Thymus (tissue), 11 donors: ENCODE measurements around the gene SPAG5. TPM values are rescaled to one million over a fixed set of nuclear protein-coding genes. Genes with fewer than 3 reads are reported as not detected.
"Not testable (repeated sequence)": the region's sequence is repeated elsewhere in the genome, so short reads cannot be mapped to it uniquely, and the experiment has no call there.

ENCODE experiments used
- DNase-seq, 9 donors: peaks; one replicate each; pipeline ENCODE4 v3.0.0-alpha.2; 2013; ENCODE audit warnings: low spot score in 9 of 9, low read depth in 6 of 9, missing footprints in 1 of 9
- H3K27ac ChIP-seq, 2 donors: one replicate each; pipeline ENCODE4 v1.5.1; 2013; ENCODE audit warnings: control low read depth in 1 of 2, low read depth in 1 of 2, low read length in 1 of 2, mild to moderate bottlenecking in 1 of 2, moderate library complexity in 1 of 2
- H3K27me3 ChIP-seq, 2 donors: one replicate each; pipeline ENCODE4 v1.5.1; 2013; ENCODE audit warnings: low read length in 1 of 2; ENCODE audit not compliant: control insufficient read depth in 2 of 2, insufficient read depth in 1 of 2
- H3K36me3 ChIP-seq, 2 donors: one replicate each; pipeline ENCODE4 v1.5.1; 2013; ENCODE audit warnings: low read length in 1 of 2, mild to moderate bottlenecking in 1 of 2, moderate library complexity in 1 of 2; ENCODE audit not compliant: control insufficient read depth in 2 of 2, insufficient read depth in 2 of 2
- H3K4me1 ChIP-seq, 2 donors: one replicate each; pipeline ENCODE4 v1.5.1; 2013; ENCODE audit warnings: low read length in 2 of 2; ENCODE audit not compliant: control insufficient read depth in 2 of 2, insufficient read depth in 2 of 2
- H3K4me3 ChIP-seq, 2 donors: one replicate each; pipeline ENCODE4 v1.5.1; 2013; ENCODE audit warnings: low read length in 2 of 2, control low read depth in 1 of 2, mild to moderate bottlenecking in 1 of 2
- H3K9me3 ChIP-seq, 2 donors: one replicate each; pipeline ENCODE4 v1.5.1; 2013; ENCODE audit warnings: low read length in 1 of 2, mild to moderate bottlenecking in 1 of 2; ENCODE audit not compliant: control insufficient read depth in 2 of 2, insufficient read depth in 1 of 2
- WGBS: extraction: QIAGEN DNeasy Blood & Tissue Kit; methylation state at CpG from one replicate; pipeline ENCODE4 v1.1.7; 2013; 5-methylcytosine and 5-hydroxymethylcytosine counted together
- polyA plus RNA-seq: library from polyadenylated mRNA; stranded (reverse); fragments of 200-250 nt; gene quantifications from one replicate; pipeline ENCODE4 v1.2.3, GENCODE V29; 2013
- total RNA-seq: library from RNA; stranded (reverse); fragments of 120-200 nt; gene quantifications from one replicate; pipeline ENCODE4 v1.2.4, GENCODE V29; 2013
- donor health status: healthy.

The SPAG5 gene
- total and polyA plus RNA-seq, 2 donors = 19.4 to 46.0 TPM

DNA sequence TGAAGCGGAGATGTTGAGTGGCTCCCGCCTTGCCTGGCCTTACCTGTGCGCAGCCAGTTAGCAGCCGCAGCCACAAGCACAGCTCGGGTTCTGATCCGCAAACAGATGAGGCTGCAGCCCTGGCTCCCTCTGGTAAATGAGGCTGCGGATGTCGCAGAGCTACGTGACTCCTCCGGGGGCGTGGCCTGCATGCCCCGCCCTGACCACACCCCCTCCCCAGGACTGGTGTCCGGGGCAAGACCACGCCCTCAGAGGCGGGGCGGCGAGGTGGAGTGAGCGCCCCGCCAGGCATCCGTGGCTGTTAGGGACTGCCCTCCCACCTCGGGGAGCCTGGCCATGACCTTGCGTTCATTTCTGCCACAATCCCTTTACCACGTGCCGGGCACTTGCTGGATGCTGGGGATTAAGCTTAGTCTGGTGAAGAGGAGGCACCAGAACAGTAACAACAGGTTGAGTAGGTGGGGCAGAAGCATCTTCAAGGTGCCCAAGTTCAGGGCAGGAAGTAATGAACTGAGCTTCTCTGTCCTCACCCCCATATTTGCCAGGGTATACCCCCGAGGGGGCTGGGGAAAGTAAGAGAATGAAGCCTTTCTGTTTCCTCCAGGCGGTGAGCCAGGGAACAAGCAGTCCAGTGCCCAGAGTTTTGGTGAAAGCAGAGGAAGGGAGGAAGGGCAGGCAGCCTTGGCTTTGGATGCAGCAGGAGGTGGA lies 21.9 kb downstream of the SPAG5 start, which contains the start of gene ALDOC:
Gene ALDOC, minus strand, starts transcription at position 138 of the 708 bp plus-strand sequence. CDS start 1,363 bp downstream, outside the sequence.
- peak within 1 kb of the TSS; percentile 1 to 13 for H3K4me3 ChIP-seq
- H3K27ac ChIP-seq = peak within 1 kb of the TSS in 1 of 2 donors; percentile 55
- peaks cover 4 to 16% of the 10 kb centered on the region in 2 donors for H3K4me1 ChIP-seq
- peaks cover 23 to 44% of the 10 kb centered on the region in 2 donors for H3K36me3 ChIP-seq
- peak; percentile 86 to 99 (median 94) for DNase-seq
- WGBS = 9% methylated on average over 25 of the region's 26 CpGs
- no peaks in the 10 kb centered on the region for H3K27me3 ChIP-seq
- H3K9me3 ChIP-seq = peaks cover 0 to 5% of the 10 kb centered on the region in 2 donors

DNA sequence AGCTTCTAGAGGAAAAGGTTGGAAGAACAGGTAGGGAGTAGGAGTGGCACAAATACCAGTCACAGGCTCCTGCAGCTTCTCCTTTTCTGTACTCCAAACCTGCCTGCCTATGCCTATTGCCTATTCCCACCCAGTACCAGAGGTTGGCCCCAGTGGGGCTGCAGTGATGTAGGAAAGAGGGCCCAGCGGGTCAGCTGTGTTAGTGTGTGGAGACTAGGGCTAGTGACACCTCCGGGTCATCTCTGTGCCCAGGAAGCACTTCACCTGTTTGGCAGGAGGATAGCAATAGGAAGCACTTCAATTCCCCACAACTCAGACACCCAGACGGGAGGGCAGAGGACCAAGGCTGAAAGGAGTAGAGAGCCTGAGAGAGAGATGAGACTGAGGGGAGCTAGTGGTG lies 22.8 kb downstream of the SPAG5 start:
- Histone ChIP-seq H3K36me3 (peaks cover 23 to 40% of the 10 kb centered on the region in 2 donors), H3K4me1 (peaks cover 6 to 18% of the 10 kb centered on the region in 2 donors)
- not testable (repeated sequence) for H3K4me3 ChIP-seq, H3K9me3 ChIP-seq, DNase-seq, H3K27me3 ChIP-seq, H3K27ac ChIP-seq
- WGBS = 83% methylated on average over 3 of the region's 3 CpGs

GRCh38 chr17:28575126-28575795 lies 23.6 kb downstream of the SPAG5 start:
- Histone ChIP-seq H3K4me3 (no peak overlapping the region), H3K27me3 (no peaks in the 10 kb centered on the region), H3K27ac (no peak overlapping the region), H3K4me1 (peaks cover 6 to 23% of the 10 kb centered on the region in 2 donors), H3K36me3 (peaks cover 20 to 32% of the 10 kb centered on the region in 2 donors), H3K9me3 (peaks cover 0 to 8% of the 10 kb centered on the region in 2 donors)
- 98% methylated on average over 14 of the region's 14 CpGs for WGBS
- no peak for DNase-seq

- peaks cover 0 to 8% of the 10 kb centered on the region in 2 donors for H3K9me3 ChIP-seq
- no peaks in the 10 kb centered on the region for H3K27me3 ChIP-seq
- H3K27ac ChIP-seq = no peak overlapping the region
- no peak overlapping the region for H3K4me3 ChIP-seq
- peaks cover 9 to 26% of the 10 kb centered on the region in 2 donors for H3K4me1 ChIP-seq
- peaks cover 16 to 26% of the 10 kb centered on the region in 2 donors for H3K36me3 ChIP-seq
- 95% methylated on average over 7 of the region's 7 CpGs for WGBS
- no peak for DNase-seq
Observed at GRCh38 chr17:28574526-28574925, 24.3 kb downstream of the SPAG5 start.

DNA sequence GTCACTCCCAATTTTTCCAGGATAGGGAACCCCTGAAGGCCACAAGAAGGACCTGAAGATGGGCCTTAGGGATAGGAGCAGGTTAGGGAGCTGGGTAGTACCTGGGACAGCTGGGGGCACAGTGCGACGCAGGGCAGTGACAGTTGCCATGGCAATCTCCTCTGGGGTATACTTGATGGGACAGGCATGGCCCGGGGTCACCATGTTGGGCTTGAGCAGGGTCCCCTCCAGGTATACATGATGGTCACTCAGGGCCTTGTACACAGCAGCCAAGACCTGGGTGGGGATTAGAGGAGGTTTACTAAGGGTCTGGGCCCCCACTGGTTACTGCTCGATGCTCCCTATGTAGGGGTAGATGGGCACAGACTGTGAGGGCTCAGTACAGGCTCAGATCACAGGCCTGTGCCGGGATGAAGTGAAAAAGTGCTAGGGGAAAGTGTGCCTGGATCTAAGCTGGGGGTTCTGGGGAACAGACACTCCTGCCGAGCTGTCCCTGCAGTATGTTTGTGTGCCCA lies 24.8 kb downstream of the SPAG5 start:
- H3K9me3 ChIP-seq = peaks cover 0 to 8% of the 10 kb centered on the region in 2 donors
- WGBS = 98% methylated on average over 6 of the region's 6 CpGs
- no peak overlapping the region for H3K27ac ChIP-seq
- no peaks in the 10 kb centered on the region for H3K27me3 ChIP-seq
- no peak for DNase-seq
- H3K4me1 ChIP-seq = peaks cover 9 to 26% of the 10 kb centered on the region in 2 donors
- H3K4me3 ChIP-seq = no peak overlapping the region
- H3K36me3 ChIP-seq = peaks cover 11 to 21% of the 10 kb centered on the region in 2 donors

DNA sequence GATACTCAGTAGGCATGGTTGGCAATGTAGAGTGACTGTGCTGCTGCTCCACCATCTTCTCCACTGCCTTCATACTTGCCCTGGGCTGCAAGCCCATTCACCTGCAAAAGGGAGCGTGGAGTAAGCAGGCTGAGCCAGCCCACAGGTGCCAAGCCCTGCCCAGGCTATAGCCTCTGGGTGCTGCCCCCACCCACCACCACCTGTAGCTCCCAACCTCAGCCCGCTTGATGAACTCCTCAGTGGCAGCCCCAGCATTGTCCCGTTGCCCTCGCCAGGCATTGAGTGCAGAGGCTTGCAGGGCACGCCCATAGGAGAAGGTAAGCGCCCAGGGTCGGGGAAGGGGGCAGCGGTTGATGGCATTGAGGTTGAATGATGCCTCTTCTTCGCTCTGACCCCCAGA lies 25.3 kb downstream of the SPAG5 start:
- Histone ChIP-seq H3K27ac (no peak overlapping the region), H3K4me1 (peaks cover 9 to 26% of the 10 kb centered on the region in 2 donors)

DNA sequence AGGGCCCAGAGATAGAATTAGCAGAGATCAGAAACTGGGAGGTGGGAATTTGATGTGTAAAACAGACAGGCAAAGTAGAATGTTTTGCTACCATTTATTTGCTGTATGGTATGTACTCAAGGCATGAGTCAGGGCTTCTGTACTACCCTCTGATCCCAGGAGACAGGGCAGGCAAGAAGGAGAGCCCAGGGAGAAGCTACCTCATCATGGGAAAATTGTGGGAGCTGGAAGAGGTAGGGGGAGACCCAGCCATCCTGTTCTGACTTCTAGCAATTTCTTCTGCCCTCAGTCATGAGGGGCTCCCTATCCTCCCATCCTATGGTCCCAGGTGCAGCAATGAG lies 25.8 kb downstream of the SPAG5 start:
- Histone ChIP-seq H3K4me3 (no peak overlapping the region), H3K36me3 (peaks cover under 1 to 11% of the 10 kb centered on the region in 2 donors), H3K27ac (no peak overlapping the region), H3K4me1 (peaks cover 9 to 26% of the 10 kb centered on the region in 2 donors), H3K27me3 (no peaks in the 10 kb centered on the region), H3K9me3 (peaks cover 0 to 8% of the 10 kb centered on the region in 2 donors)
- DNase-seq = no peak

More for the DNA sequence above, 25.3 kb downstream of the SPAG5 start:
- WGBS = 96% methylated on average over 9 of the region's 9 CpGs
- Histone ChIP-seq H3K4me3 (no peak overlapping the region), H3K9me3 (peaks cover 0 to 8% of the 10 kb centered on the region in 2 donors), H3K36me3 (peaks cover 6 to 16% of the 10 kb centered on the region in 2 donors), H3K27me3 (no peaks in the 10 kb centered on the region)
- no peak for DNase-seq

DNA sequence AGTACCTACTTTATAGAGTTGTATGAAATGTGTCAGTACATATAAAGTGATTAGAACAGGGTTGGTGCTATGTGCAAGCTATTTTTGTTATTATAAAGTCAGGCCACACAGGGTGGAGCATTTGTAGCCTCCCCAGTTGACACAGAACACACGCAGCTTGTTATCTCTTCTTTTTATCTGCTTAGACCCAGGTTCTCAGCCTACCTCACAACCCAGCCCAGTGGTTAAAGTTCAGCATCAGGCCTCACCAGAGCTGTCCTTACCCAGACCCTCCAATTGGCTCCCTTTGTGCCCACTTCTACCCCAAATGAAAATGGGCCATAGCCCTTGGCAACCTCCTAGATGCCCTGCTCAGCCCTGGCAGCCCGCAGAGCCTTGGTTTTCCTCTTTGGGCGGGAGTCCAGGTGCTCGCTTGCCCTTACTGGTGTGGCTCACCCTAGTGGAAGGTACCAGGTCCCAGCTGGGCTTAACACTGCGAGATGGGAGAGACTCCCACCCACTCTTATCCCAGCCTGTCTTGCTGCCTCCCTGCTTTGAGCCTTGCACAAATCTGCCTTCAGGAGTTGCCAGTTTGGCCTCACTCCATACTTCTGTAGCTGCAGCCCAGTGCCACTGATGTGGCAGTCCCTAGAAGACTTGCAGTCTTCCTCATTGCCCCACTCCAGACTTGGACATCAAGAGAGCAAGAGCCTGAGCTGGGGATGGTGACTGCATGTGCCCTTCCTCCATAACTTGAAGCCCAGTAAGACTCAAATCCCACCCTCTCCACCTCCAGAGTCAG lies 26.4 kb downstream of the SPAG5 start:
- WGBS = 82% methylated on average over 5 of the region's 5 CpGs
- Histone ChIP-seq H3K4me3 (peak overlapping the region in 1 of 2 donors; percentile 73), H3K27ac (no peak overlapping the region), H3K27me3 (no peaks in the 10 kb centered on the region), H3K36me3 (peaks cover 0 to 8% of the 10 kb centered on the region in 2 donors), H3K9me3 (peaks cover 0 to 8% of the 10 kb centered on the region in 2 donors), H3K4me1 (peaks cover 9 to 26% of the 10 kb centered on the region in 2 donors)
- no peak for DNase-seq
